Effector CD4-positive, alpha-beta T cell (primary cell): Measurements from ENCODE around the gene NDUFB2.
"Not testable (repeated sequence)": the region's sequence is repeated elsewhere in the genome, so short reads cannot be mapped to it uniquely, and the experiment has no call there.

Experiments used
- DNase-seq: peaks from one replicate; pipeline ENCODE4 v3.0.0-alpha.2; 2020
- total RNA-seq: gene quantifications from one replicate; lab custom pipeline; 2026; lab: John Stamatoyannopoulos, UW

The NDUFB2 gene
- total RNA-seq = 22.1 reads per million, percentile 49 among the genes with 10 or more reads in this experiment

DNA sequence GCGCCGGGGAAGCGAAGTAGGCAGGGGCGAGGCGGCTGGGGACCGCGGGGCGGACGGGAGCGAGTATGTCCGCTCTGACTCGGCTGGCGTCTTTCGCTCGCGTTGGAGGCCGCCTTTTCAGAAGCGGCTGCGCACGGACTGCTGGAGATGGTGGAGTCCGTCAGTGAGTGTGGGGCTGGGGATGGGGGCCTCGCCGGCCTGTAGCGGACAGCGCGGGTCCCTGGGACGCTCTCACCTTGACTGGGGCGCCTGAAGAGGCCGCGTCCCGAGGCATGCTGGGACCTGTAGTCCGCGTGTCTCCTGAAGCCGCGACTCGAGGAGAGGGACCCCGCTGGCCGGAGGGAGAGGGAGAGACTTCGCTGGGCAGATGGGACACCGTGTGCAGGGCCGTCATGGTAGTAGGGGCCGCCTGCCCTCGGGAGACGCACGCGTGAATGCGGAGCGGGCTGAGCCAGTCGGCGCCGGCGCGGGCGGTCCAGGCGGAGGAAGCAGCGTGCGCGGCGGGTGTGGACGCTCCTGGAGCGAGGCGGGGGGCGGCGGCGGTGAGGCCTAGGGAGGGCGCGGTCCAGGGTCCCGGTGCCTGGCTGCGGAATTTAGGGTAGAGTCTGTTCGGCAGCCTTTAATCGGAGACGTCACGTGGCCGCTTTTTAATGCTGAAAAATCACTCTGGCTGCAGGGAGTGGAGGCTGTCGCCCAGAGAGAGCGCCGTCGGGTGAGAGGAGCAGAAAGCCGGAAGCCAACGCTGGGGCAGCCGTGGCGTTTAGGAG lies at the start of gene NDUFB2:
Gene NDUFB2, plus strand, starts transcription at position 29 of the 767 bp plus-strand sequence. Its CDS starts 37 bp downstream, at position 66.
- peak; percentile 64 for DNase-seq

DNA sequence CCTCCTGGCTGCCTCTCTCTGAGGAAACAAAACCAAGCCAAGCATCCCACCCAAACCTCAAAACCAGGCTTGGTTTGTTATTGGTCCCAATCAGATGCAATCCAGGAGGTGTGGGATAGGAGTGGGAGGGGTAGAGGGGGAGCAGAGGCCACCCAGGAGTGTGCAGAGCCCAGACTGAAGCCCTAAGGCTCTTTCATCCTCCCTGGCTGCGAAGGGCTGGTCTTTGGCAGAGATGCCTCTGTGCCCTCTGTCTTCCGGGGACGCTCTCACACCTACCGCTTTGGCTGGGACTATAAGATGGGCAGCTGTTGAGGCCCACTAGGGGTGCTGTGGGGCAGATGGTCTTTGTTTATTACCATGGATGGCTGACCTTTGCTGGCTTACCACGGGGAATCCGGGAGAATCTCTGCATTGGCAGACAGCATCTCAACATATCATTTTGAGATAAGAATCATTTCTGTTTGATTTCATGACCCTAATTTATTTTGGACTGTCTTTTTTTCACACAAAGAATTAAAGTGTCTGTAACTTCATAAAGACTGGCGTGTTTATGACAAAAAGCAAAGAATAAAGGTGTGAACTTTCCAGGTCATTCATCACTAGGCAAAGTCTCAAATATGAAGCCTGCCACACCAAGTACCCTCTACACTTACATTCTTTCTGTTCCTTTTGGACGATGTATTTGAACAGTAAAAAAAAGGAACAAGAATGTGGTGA lies 49.4 kb upstream of the NDUFB2 start:
- DNase-seq = no peak

GRCh38 chr7:140649556-140650205 lies 46.8 kb upstream of the NDUFB2 start:
- DNase-seq = no peak

- DNase-seq = no peak
Measured at GRCh38 chr7:140650367-140650766, 46.1 kb upstream of the NDUFB2 start.

DNA sequence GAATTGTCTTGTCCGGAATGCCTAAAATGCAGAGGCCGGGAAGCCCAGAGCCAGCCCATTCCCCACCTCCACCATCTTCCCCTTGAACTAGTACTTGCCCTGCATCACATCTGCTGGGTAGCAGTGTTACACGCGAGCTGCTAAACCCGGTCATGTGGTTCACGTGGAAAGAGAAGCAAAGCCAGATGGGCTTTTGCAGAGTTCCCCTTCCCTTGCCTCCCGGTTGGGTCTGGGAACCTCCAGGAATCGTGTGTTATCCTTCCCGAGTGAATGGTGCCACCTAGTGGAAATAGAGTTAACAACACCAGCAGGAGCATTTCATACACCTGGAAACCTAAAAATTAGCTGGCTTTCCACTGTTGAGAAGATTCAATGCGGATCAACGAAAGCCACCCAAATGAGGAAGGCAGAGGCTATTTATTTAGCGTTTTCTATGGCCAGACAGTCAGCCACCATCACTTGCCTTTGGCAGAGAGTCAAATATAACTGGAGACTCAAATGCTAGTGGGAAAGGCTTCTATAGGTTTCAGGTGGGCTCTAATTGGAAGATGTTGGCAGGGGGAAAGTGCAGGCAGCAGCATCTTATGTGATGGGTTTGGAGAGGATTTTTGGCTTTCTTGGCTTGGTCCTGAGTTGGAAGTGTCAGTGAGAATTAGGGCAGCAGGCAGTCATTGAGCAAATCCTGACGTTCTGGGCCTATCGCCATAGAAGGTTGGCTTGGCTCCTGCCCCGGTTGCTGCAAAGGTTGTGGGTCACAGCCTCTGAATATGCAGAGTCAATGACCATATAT lies 43.0 kb upstream of the NDUFB2 start:
- peak; percentile 16 for DNase-seq

DNA sequence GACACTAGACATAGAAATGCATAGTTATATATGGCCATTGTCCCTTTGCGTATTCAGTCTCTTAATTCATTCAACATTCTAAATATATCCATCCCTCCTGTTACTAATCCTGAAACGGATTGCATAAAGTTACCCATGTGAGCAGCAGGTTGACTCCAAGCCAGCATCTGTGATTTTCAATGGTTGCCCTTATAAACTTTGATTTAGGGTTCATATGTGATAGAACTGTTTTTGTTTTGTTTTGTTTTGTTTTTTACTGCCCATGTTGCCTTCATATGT lies 42.5 kb upstream of the NDUFB2 start:
- DNase-seq = no peak

DNA sequence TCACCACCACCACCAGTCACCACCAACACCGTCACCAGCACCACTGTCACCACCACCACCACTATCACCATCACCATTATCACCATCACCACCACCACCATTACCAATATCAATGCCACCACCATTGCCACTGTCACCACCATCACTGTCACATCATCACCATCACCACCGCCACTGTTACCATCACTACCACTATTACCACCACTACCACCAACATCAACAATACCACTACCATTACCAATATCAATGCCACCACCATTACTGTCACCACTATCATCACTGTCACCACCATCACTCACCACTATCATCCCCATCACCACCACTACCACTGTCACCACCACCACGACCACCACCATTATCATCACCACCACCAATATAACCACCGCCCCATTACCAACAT lies 41.8 kb upstream of the NDUFB2 start:
- no peak for DNase-seq

DNA sequence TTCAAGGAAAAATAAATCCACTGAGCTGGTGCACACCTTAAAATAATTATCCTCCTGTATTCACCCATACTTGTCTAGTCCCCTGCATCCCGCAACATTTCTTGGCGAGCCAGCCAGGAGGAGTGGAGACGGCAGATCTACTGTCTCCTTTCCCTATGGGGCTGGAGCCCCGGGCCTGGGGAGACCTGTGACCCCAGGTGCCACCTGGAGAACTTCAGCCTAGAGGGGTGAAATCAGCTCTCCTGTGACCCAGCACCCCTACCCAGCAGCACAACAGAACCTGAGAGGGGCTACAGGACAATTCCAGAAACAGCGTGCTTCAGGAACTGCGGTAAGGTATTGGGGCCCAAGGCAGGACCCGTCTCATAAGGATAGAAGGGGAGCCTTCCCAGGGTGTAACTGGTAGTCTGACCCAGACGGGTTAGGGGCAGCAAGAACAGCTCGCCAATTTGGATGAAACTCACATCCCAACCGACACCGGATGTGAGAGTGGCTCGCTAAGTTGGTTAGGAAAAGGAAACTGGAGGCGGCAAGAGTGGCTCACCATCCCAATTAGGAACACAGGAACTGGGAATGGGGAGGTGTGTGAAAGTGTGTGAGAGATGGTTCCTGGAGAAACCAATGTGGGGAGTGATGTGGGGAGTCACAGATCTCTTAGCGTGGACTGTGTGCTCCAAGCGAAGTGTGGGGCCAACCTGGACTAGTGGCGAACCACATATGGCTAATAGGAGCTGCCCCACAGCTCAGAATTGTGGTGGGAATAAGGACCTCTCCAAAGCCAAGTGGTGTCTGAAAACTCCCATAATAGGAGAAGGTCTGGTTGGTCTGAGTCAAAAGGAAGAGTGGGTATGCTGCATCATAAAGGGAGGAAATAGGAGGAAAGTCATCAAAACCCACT lies 40.7 kb upstream of the NDUFB2 start:
- no peak for DNase-seq

DNA sequence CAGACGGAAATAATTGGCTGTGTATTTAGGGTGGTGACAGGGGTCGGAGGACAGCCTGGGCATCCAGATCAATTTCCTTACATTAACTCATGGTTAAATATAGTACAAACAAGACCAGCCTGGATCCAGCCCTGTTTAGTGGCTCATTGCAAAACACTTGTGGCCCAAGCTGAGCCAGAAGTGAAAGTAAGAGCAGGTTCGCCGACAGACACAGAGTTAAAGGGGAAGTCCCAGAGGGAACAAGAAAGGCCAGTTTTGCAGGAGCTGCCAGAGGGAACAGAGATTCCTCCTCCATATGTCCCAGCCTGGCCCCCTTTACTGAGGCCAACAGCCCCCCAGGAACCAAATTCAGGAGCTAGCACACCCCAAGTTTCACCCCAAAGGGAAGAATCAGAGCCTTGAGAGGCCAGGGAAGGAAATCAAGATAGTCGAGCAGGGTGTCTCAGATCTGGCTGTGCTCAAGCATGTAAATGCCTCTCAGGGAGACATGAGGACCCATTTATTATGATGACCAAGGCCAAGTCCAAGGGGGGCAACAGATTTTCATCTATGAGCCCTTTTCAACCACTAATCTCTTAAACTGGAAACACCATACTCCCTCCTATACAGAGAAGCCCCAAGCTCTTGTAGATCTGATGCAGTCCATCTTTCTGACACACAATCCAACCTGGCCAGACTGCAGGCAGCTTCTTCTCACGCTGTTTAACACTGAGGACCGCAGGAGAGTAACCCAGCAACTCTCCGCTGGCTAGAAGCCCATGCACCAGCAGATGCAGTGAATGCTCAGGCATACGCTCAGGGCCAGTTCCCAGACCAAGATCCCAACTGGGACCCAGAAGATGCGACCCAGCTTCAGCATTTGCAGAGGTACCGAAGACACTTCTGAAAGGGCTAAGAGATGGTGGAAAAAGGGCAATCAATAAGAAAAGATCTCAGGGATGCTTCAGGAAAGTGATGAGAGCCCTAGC lies 39.7 kb upstream of the NDUFB2 start:
- no peak for DNase-seq

DNA sequence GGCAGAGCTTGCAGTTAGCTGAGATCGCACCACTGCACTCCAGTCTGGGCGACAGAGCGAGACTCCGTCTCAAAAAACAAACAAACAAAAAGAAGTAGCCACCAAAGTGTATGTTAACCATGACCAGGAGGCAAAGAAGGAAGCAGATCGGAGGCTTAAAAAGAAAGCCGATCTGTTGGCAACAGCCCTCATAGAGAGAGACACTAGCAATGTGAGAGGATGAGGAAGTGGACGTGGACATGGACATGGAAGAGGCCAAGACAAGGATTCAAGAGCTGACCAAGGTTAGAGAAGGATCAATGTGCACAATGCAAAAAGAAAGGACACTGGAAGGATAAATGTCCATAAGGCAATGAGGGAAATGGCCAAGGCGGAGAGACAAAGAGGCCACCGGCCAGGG lies 38.6 kb upstream of the NDUFB2 start:
- DNase-seq = no peak

GRCh38 chr7:140659856-140660255 lies 36.7 kb upstream of the NDUFB2 start:
- DNase-seq = no peak

- DNase-seq = no peak
Measured at GRCh38 chr7:140661124-140661523, 35.4 kb upstream of the NDUFB2 start.

GRCh38 chr7:140662938-140663337 lies 33.6 kb upstream of the NDUFB2 start:
- DNase-seq = not testable (repeated sequence)

DNA sequence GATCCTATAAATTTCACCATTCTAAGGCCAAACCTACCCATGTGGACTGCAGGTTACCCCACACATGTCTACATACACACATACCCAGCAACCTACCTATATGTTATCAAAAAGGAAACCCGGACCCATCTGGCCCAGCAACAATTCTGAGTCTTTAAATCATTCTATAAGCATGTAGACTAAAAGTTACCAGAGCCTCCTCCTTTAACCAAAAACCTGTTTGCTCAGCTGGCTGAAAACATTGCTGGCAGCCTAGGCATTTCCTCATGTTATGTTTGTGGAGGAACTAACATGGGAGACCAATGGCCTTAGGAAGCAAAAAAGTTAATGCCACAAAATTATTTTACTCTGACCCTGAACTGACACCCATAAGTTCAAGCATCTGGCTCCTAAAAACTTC lies 29.0 kb upstream of the NDUFB2 start:
- no peak for DNase-seq

DNA sequence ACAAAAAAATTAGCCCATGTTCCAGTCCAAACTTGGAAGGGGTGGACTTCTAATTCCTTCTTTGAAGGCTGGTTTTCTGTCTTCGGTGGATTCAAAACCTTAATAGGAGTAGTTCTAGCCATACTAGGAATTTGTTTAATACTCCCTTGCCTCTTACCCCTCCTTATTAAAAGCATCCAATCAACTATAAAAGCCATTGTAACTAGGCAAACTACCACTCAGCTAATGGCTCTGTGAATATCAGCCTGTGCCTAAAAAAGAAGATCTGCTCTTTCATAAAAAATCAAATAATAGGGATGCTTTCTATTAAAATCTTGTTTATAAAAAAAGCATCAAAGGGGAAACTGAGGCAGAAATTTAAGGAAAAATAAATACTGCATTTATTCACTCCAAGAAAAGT lies 27.9 kb upstream of the NDUFB2 start:
- DNase-seq = no peak

GRCh38 chr7:140669352-140669751 lies 27.2 kb upstream of the NDUFB2 start:
- no peak for DNase-seq

DNA sequence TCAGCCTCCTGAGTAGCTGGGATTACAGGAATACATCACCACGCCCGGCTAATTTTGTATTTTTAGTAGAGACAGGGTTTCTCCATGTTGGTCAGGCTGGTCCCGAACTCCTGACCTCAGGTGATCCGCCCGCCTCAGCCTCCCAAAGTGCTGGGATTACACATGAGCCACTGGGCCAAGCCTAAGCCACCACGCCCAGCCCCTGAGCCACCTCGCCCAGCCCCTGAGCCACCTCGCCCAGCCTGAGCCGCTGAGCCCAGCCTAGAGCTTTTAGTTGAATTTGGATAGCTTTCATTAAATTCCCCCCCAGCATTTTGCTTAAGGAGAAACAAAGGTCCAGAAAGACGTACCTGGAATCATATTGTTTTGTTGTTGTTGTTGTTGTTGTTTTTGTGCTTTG lies 26.6 kb upstream of the NDUFB2 start:
- not testable (repeated sequence) for DNase-seq

- DNase-seq = no peak
Measured at GRCh38 chr7:140670343-140670935, 26.1 kb upstream of the NDUFB2 start.

GRCh38 chr7:140671966-140672365 lies 24.5 kb upstream of the NDUFB2 start:
- no peak for DNase-seq

- DNase-seq = no peak
Measured at GRCh38 chr7:140672382-140673062, 24.0 kb upstream of the NDUFB2 start, which contains the start of gene ADCK2. Gene ADCK2, plus strand, starts transcription at chr7:140672945. Its CDS starts 386 bp downstream, at chr7:140673331.
